ENCODE results near the gene S100PBP.

GRCh38 chr1:32869923-32870614 is 52.6 kb downstream of the S100PBP start:
- TF ChIP-seq CTCF (IDR thresholded peaks at IDR 0.05) (no peak), POLR2A (IDR thresholded peaks at IDR 0.05) (no peak)
